ENCODE results near the gene PPP4R3A.

The PPP4R3A gene

DNA sequence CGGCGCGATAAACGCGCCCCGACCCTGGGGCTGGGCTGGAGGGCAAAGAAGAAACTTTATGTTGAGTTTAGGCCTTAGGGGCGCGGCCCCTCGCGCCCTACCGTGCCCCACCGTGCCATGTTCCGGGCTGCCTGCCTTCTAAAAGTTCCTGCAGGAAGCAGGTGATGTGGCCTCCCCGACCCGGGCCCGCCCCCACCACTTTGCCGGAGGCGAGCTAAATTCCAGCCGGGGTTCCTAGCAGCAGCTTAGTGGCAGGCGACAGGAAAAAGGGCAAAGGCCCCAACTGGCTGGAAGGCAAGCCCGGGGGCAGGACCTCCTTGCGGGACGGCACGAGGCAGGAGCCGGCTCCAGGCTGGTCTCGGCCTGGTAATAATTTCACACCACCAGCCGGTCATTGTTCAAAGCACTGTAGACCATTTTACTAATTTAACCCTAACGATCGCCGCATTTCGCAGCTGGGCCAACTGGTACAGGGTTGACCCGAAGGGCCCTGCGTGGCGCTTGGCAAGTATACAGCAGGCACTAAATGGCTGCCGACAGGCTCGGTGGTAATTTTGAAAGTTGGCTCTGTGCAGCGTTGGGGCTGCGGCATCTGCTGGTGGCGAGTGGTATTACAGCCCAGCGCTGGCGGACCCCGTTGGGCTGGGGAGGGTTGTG lies 91.6 kb downstream of the PPP4R3A start:
- no peak for DNase-seq (ENCODE audit: extremely low read depth, low read depth)
- peak; percentile 94 for TF ChIP-seq CTCF (IDR thresholded peaks at IDR 0.05; ENCODE audit: low read depth, low read length)

DNA sequence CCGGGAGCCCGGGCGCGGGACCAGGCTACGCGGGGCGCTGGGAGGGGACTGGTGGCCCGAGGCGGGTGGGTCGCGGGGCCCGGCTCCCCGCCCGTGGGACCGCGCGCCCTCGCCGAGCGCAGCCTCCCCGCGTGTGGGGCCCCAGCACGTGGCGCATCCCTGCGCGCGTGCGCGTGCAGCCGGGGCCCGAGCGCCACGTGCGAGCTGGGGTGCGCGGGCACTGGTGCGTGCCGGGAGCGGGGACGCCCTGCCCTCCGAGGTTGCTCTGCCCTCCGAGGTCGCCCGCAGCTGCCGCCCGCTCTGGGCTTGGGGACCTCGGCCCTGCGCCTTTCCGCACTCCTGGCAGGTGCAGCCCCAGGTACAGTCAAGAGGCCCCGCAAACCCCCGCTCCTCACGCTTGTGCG lies 92.1 kb downstream of the PPP4R3A start:
- no peak for TF ChIP-seq CTCF (IDR thresholded peaks at IDR 0.05; ENCODE audit: low read depth, low read length)
- DNase-seq (ENCODE audit: extremely low read depth, low read depth) = no peak

GRCh38 chr14:91417120-91417982 lies 92.8 kb downstream of the PPP4R3A start, which contains the start of gene CCDC88C:
Gene CCDC88C (minus strand): TSS chr14:91417820. CDS start chr14:91417690, 130 bp downstream.
- TF ChIP-seq CTCF (IDR thresholded peaks at IDR 0.05; ENCODE audit: low read depth, low read length) = no peak
- no peak for DNase-seq (ENCODE audit: extremely low read depth, low read depth)

- no peak for DNase-seq (ENCODE audit: extremely low read depth, low read depth)
- no peak for TF ChIP-seq CTCF (IDR thresholded peaks at IDR 0.05; ENCODE audit: low read depth, low read length)
Measured at GRCh38 chr14:91416744-91417119, 93.4 kb downstream of the PPP4R3A start.

DNA sequence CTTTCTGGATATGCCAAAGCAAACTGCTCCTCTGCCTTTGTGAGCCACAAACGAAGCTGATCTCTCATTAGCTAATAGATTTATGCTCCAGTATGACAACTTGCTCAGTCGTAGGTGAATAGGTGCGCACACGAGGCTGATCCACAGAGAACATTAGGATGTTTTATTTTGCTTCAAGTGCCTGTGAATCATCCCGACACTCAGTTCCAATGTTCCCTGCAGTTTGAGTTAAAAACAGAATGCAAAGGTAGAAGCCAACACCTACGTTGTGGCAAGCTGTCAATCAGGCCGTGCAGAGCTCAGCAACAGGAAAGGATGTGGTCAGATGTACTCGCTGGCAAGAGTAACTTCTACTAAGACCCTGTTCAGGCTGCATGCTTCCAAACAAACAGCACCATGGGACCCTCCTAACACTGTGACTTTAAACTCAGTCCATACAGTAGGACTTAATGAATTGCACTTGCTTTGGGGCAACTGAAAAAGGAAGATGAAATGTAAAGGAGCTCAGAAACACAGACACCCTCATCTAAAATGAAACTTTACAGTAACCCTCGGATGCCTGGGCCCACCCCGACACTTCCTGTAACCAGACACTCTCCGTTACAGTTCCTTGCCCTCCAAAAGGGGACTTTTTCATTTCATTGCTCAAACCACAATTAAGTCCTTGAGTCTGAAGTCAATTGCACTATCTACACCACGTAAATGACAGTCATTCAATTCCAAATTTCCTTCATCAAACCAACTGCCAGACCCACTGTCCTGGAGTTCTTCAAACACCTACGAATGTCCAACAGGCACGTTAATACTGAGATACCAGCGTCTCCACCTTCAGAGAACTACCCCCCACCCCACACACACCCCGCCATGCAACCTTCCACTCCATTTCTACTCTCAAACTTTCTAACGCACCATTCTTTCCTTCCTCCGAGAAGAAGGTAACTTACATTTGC lies 94.0 kb downstream of the PPP4R3A start:
- TF ChIP-seq CTCF (IDR thresholded peaks at IDR 0.05; ENCODE audit: low read depth, low read length) = no peak
- DNase-seq (ENCODE audit: extremely low read depth, low read depth) = no peak

DNA sequence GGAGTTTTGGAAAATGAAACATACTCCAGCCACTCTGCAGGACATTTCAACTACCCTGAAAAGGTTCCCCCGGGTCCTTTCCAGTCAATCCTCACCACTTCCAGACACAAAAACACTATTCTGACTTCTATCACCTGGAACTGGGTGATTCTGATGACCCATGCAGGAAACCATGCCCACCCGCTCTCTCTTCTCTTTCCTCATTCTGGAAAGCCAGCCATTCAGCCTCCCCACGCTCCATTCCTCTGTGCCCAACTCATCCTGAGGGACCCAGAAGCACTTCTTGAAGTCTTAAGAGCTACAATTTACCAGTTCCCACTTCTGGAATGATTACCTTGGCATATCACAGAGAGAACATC lies 95.7 kb downstream of the PPP4R3A start:
- DNase-seq (ENCODE audit: extremely low read depth, low read depth) = no peak
- TF ChIP-seq CTCF (IDR thresholded peaks at IDR 0.05; ENCODE audit: low read depth, low read length) = no peak
